Posterior cingulate gyrus (tissue), 11 donors: Measurements from ENCODE around the gene ABHD1.
"Not testable (repeated sequence)": the region's sequence is repeated elsewhere in the genome, so short reads cannot be mapped to it uniquely, and the experiment has no call there.

Source experiments
- DNase-seq, 10 donors: peaks; one replicate each; pipeline versions ENCODE4 v3.0.0 to v3.0.0-alpha.2; 2020 to 2021; ENCODE audit warnings: mixed read lengths in 3 of 10
- intact Hi-C: fragments of 100-400 bp; cut with DNase I; formaldehyde crosslinking; loops from one replicate; pipeline ENCODE4 v1.15.1; 2023

The ABHD1 gene

GRCh38 chr2:27100036-27100435 is 23.6 kb upstream of the ABHD1 start:
- intact Hi-C loops = no loop called here
- peak in 1 of 10 donors; percentile 70 for DNase-seq

GRCh38 chr2:27102329-27102728 is 21.3 kb upstream of the ABHD1 start:
- DNase-seq = peak in 2 of 10 donors; percentile 62 to 66
- intact Hi-C loops = no loop called here

- DNase-seq = peak in 2 of 10 donors; percentile 6
- intact Hi-C loops = no loop called here
Measured at GRCh38 chr2:27105981-27106380, 17.6 kb upstream of the ABHD1 start.

- DNase-seq = no peak
- intact Hi-C loops = no loop called here
Measured at GRCh38 chr2:27108221-27108620, 15.4 kb upstream of the ABHD1 start.

DNA sequence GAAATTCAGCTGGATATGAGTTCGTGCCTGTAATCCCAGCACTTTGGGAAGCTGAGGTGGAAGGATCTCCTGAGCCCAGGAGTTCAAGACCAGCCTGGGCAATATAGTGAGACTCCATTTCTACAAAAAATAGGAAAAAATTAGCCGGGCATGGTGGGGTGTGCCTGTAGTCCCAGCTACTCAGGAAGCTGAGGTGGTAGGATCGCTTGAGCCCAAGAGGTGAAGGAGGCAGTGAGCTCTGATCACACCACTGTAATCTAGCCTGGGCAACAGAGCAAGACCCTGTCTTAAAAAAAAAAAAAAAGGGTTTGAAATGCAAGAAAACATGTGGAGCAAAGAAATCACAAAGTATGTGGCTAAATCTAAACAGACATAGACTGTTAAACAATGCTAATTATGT is 14.5 kb upstream of the ABHD1 start:
- intact Hi-C loops = no loop called here
- DNase-seq = peak in 1 of 10 donors; percentile 3

DNA sequence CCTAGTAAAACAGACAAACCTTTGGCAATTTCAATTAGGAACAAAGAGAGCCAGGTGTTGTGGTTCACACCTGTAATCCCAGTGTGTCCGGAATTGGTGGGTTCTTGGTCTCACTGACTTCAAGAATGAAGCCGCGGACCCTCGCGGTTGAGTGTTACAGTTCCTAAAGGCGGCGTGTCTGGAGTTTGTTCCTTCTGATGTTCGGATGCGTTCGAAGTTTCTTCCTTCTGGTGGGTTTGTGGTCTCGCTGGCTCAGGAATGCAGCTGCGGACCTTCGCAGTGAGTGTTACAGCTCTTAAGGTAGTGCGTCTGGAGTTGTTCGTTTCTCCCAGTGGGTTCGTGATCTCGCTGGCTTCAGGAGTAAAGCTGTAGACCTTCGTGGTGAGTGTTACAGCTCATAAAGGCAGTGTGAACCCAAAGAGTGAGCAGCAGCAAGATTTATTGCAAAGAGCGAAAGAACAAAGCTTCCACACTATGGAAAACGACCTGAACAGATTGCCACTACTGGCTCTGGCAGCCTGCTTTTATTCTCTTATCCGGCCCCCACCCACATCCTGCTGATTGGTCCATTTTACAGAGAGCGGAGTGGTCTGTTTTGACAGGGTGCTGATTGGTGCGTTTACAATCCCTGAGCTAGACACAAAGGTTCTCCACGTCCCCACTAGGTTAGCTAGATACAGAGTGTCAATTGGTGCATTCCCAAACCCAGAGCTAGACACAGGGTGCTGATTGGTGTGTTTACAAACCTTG is 12.8 kb upstream of the ABHD1 start:
- DNase-seq = peak in 2 of 10 donors; percentile 28 to 57
- intact Hi-C loops = not testable (repeated sequence)

GRCh38 chr2:27111392-27112078 is 12.1 kb upstream of the ABHD1 start:
- intact Hi-C loops = not testable (repeated sequence)
- DNase-seq = peak in 2 of 10 donors; percentile 42 to 79

DNA sequence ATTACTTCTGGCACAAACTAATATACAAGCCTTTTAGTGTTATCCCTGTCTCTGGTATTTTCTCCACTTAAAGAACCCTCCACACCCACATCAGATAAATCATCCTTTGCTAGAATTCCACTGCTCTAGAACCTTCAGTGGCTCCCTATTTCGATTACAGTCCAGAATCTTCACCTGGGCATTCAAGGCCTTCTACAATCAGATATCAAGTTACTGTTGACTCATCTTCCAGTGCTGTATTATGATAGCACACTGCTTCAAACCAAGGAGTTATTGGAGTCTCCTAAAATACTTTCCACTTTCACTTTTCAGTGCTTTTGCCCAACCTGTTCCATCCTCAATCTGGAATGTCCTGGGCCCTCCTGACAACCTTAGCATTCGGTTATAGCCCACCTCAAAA is 8.1 kb upstream of the ABHD1 start:
- DNase-seq = no peak
- intact Hi-C loops = no loop called here

GRCh38 chr2:27117995-27118524 is 5.6 kb upstream of the ABHD1 start:
- intact Hi-C loops = no loop called here
- peak in 4 of 10 donors; percentile 31 to 82 (median 40) for DNase-seq

GRCh38 chr2:27118525-27119329 is 4.9 kb upstream of the ABHD1 start, which contains the start of gene CGREF1:
Gene CGREF1, minus strand, starts transcription at chr2:27119128. Its CDS starts 14,762 bp downstream, at chr2:27104366.
- intact Hi-C loops = no loop called here
- peak in 4 of 10 donors; percentile 30 to 89 (median 68) for DNase-seq

GRCh38 chr2:27119330-27119670 is 4.3 kb upstream of the ABHD1 start:
- intact Hi-C loops = not testable (repeated sequence)
- peak in 1 of 10 donors; percentile 30 for DNase-seq

DNA sequence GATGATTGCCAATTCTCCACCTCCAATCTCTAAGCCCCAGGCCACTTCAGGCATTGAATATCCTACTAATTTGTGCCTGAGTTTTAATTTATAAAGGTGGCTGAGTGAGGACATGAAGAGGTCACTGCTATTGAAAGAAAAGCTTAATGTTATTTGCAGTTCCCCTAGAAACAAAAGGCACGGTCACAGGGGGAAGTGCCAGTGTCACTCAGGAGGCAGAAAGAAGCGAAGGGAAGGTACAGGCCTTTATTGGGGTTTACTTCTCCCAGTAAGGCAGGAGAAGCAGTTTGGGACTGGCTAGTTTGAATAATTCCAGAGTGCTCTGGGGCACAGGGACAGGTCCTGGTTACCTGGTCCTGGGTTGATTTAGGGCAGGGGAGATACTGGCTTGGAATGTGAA is 1.7 kb upstream of the ABHD1 start:
- intact Hi-C loops = no loop called here
- no peak for DNase-seq

GRCh38 chr2:27122791-27123190 is 824 bp upstream of the ABHD1 start:
- DNase-seq = peak in 1 of 10 donors; percentile 71
- intact Hi-C loops = no loop called here

DNA sequence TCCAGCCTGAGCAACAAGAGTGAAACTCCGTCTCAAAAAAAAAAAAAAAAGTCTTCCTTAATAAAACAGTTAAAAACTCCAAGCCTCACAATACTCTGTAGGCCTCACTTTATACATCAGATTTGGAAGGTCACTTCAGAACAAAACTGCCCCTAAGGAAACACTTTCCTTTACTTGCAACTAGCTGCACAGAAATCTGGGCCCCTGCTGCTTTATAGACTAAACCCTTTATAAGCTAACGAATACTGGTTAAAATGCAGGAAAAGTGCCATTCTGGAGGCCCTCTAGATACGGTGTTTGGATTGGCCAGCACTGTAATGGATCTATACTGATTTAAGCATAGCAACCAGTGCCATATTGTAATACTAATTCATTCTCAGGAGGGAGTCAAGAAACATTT is 1.5 kb downstream of the ABHD1 start:
- no peak for DNase-seq
- intact Hi-C loops = no loop called here

DNA sequence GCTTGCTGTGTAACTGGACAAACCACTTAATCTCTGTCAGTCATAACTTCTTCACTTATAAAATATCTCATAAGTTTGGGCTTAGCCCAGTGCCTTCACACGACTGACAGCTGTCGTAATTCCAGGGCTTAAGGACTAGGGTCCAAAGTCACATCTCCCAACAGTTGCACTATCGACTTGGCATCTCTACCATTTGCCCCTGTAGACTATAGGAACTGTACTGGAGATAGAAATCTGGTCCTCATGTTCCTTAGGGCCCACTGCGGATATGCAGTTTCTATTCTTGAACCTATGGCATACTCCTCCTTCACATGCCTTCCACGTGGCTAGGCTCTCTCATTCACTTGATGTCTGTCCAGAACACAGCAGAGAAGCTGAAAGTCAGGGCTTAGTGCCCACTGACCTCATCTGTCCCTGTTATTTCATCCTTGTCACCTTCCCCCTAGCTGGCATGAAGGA is 2.7 kb downstream of the ABHD1 start:
- DNase-seq = no peak
- intact Hi-C loops = no loop called here

DNA sequence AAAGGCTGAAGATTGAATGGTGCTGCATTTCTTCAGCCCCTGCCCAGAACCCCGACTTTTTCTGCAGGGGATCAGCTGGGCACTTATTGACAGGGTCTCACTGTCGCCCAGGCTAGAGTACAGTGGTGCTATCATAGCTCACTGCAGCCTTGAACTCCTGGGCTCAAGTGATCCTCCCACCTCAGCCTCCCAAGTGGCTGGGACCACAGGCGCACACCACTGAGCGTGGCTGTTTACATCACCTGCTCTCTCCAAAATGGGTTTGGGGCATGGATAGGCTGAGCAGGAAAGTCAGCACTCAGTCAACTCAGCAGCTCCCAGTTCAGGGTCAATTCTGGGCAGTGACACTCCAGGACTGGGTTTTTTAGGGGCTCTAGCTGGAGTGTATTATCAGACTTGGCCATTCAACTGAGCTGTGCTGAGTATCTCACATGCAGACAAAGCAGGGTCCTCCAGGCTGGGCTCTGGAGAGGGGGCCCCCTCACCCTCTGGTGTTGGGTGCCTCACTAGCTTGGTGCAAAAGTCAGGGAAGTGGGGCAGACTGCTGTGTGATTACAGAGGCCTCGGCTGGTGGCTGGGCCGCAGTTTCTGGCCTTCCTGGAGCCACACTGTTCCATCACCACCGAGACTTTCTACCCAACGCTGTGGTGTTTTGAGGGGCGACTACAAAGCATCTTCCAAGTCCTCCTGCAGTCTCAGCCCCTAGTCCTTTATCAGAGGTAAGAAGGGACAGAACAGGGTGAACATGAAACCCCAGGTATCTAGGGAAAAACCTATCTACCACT is 4.5 kb downstream of the ABHD1 start:
- intact Hi-C loops = no loop called here

DNA sequence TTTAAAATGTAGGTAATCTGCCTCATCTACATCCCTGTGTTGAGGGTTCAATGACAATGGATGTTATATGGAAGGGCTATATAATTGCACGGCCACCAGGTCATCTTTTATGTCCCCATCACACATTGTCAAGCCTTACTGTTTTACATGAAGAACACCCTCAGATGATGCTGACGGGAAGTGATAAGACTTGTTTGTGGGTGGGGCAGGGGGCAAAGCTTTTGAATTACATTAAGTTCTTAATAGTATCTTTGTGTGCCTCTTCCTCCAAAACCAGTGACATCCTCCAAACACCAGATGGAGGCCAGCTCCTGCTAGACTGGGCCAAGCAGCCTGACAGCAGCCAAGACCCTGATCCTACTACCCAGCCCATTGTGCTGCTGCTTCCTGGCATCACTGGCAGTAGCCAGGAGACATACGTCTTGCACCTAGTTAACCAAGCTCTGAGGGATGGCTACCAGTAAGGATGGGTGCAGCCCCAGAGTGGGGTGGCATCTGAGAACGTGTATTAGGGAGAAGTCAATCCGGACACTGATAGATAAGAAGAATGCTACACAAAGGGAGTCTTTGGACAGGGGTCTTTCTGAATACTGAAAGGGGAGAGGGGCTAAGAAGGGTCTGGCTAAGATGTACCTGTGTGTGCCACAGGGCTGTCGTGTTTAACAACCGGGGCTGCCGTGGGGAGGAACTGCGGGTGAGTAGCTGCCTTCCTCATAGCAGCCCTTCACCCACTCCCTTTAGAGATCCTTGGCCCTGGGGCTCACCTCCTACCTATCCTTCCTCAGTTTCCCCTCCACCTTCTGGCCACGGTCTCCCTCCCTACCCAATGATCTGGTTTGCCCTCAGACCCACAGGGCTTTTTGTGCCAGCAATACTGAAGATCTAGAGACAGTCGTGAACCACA is 5.3 kb downstream of the ABHD1 start:
- no peak for DNase-seq
- intact Hi-C loops = no loop called here

More for the DNA sequence above, 4.5 kb downstream of the ABHD1 start:
- no peak for DNase-seq

DNA sequence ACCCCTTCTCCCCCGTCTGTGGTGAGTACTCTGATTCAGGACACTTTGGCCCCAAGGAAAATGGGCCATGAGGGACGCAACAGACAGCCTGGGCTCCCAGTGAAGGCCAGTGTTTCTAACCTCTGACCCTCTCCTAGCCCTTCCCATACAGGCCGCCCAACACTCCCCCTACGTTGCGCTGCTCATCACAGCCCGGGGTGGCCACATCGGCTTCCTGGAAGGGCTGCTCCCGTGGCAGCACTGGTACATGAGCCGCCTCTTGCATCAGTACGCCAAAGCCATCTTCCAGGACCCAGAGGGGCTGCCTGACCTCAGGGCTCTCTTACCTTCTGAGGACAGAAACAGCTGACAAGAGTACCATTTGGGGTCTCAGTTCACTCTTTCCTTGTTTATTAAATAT is 6.8 kb downstream of the ABHD1 start:
- intact Hi-C loops = loop anchor here (5.0 kb wide), 2 partner anchors 43 to 82 kb away; partner anchors contain the start of genes ATRAID, KHK and SLC5A6
- DNase-seq = no peak

- DNase-seq = no peak
- intact Hi-C loops = loop anchor here (5.0 kb wide), 2 partner anchors 44 to 81 kb away; partner anchors contain the start of genes ATRAID, KHK and SLC5A6
Measured at GRCh38 chr2:27131429-27131828, 7.8 kb downstream of the ABHD1 start.
